H7 (cell line): ENCODE measurements around the gene MARK2. TPM values are rescaled to one million over a fixed set of nuclear protein-coding genes. Genes with fewer than 3 reads are reported as not detected.
"Not testable (repeated sequence)": the region's sequence is repeated elsewhere in the genome, so short reads cannot be mapped to it uniquely, and the experiment has no call there.

Experiments
- DNase-seq: peaks from one replicate; pipeline ENCODE4 v3.0.0; 2012
- H3K27me3 ChIP-seq: 2 replicates; pipeline ENCODE4 v1.6.0; 2011; ENCODE audit warnings: mild to moderate bottlenecking, low read length; ENCODE audit not compliant: control insufficient read depth, insufficient read depth
- H3K36me3 ChIP-seq: replicated peaks from 2 replicates; pipeline ENCODE4 v1.5.1; 2011; ENCODE audit warnings: low read length; ENCODE audit not compliant: control insufficient read depth, insufficient read depth
- H3K4me3 ChIP-seq: 2 replicates; pipeline ENCODE4 v1.5.1; 2011; ENCODE audit warnings: low read depth, mild to moderate bottlenecking, control low read depth, low read length, moderate library complexity; ENCODE audit not compliant: insufficient read depth
- total RNA-seq: library from RNA; depleted of rRNA; stranded (reverse); fragments of >200 nt; shearing (Covaris generic); gene quantifications from 2 replicates; pipeline ENCODE4 v1.2.3, GENCODE V29; 2014

MARK2 gene
- total RNA-seq, 1 experiment from 2014 or later, result 26.5 TPM

DNA sequence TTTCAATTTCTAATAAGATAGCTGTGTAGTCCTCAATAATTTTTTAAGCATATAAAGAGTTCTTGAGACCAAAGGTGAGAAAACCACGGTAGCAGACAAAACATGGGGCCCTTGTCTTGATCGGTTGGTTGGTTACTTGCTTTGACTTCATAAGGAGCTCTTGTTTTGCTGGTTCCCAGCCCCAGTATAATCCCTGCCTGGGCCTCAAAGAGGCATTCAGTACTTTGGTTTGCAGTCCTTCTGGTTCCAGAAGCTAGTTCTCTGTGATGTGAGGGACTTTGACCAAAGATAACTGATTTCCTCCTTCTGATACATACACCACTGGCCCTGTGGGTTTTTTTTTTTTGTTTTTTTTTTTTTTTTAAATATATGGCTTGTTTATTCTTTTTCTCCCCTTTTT, 17.1 kb downstream of the MARK2 start:
- Histone ChIP-seq H3K27me3 (no peaks in the 10 kb centered on the region), H3K4me3 (no peak overlapping the region)
- no peak for DNase-seq

DNA sequence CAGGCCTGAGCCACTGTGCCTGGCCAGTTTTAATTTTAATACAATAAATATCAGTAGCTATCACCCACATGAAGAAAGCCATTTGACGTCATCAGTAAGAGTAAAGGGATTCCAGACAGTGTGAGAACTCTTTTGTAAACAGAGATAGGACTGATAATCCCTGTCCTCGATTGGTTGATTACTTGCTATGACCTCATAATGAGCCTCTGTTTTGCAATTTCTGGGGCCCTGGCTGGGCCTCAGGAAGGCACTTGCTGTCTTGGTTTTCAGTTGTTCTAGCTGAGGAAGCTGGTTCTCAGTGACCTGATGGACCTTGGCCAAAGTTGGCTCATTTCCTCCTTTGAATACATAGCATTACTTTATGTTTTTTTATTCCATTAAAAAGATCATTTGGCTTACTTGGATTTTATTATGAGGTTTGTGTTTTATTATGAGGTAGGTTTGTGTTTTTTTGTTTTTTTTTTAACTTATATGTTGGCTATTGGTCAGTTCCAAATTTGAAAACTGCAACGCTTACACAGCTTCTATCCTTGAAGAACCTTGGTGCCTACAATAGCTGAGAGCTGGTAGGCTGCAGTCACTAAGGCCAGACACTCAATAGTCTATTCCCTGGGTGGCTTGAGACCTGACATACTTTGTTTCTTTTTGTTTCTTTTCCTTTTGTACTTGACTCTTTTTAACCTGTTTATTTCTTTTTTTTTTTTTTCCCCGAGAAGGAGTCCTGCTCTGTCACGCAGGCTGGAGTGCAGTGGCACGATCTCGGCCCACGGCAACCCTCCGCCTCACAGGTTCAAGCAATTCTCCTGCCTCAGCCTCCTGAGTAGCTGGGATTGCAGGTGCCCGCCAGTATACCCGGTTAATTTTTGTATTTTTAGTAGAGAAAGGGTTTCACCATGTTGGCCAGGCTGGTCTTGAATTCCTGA, 20.0 kb downstream of the MARK2 start:
- Histone ChIP-seq H3K4me3 (no peak overlapping the region), H3K27me3 (no peaks in the 10 kb centered on the region), H3K36me3 (no peaks in the 10 kb centered on the region; the same call in none of the 2 replicates)
- DNase-seq, result no peak

More for the DNA sequence above, 17.1 kb downstream of the MARK2 start:
- no peaks in the 10 kb centered on the region; the same call in 1 of the 2 replicates for H3K36me3 ChIP-seq

DNA sequence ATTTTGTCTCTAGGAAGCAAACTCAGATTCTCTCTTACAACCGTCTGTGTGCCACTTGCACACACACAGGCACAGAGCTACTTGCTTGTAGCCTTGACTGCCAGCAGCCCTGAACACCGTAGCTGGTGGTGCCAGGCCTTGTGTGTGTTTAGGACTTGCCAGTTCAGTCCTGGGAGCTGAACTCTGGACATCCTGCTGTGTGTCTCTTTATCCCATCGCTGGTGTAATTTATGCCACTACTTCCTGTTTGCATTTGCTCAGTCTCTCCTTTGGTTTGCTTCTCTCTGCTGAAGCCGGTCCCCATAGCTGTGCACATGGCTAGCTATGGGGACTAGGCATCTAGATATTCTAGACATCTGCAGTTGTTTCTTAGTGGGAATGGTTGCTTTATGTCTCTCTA, 24.0 kb downstream of the MARK2 start:
- Histone ChIP-seq H3K4me3 (no peak overlapping the region), H3K36me3 (no peaks in the 10 kb centered on the region; the same call in none of the 2 replicates), H3K27me3 (no peaks in the 10 kb centered on the region)
- DNase-seq, result no peak

DNA sequence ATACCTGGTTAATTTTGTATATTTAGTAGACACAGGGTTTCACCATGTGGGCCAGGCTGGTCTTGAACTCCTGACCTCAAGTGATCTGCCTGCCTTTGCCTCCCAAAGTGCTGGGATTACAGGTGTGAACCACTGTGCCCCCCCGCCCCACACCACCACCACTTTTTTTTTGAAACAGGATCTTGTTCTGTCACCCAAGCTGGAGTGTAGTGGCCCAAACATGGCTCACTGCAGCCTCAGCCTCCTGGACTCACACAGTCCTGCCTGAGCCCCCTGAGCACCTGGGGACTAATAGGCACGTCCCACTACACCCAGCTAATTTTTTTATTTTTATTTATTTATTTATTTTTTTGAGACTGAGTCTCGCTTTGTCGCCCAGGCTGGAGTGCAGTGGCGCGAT, 24.7 kb downstream of the MARK2 start:
- H3K27me3 ChIP-seq, DNase-seq, H3K36me3 ChIP-seq, H3K4me3 ChIP-seq: not testable (repeated sequence)

DNA sequence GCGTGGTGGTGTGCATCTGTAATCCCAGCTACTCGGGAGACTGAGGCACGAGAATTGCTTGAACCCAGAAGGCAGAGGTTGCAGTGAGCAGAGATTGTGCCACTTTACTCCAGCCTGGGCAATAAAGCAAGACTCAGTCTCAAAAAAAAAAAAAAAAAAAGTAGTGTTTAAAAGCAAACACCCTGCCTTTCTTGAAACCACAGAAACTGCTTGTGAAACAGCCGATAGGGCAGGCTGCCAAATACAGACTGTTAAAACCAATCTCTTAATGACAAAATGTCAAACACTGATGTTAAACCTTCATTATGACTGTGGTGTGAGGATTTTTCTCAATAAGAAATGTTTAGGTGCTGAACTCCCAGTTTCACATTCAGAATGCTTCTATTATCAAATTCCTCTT, 27.3 kb downstream of the MARK2 start:
- Histone ChIP-seq H3K27me3 (no peaks in the 10 kb centered on the region), H3K36me3 (peaks cover 3% of the 10 kb centered on the region), H3K4me3 (no peak overlapping the region)
- no peak for DNase-seq

DNA sequence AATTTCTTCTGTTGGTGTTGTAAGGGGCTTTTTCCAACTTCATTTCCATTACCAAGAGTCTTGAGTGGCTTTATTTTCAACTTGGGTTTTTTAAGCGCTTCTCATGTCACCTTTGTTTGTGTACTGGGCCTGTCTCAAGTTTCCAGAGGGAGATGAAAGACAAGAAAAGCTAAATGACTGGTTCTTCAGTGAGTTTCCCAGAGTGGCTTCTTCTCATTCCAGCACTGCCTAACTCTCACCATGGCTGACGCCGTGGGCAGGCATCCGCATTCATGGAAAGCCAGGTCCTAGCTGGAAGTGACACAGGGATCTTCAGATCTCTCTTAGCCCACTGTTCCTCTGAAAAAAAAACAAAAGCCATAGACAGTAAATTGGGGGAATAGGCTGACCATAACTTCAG, 28.6 kb downstream of the MARK2 start:
- Histone ChIP-seq H3K27me3 (no peaks in the 10 kb centered on the region), H3K36me3 (peaks cover 3% of the 10 kb centered on the region), H3K4me3 (no peak overlapping the region)
- no peak for DNase-seq

DNA sequence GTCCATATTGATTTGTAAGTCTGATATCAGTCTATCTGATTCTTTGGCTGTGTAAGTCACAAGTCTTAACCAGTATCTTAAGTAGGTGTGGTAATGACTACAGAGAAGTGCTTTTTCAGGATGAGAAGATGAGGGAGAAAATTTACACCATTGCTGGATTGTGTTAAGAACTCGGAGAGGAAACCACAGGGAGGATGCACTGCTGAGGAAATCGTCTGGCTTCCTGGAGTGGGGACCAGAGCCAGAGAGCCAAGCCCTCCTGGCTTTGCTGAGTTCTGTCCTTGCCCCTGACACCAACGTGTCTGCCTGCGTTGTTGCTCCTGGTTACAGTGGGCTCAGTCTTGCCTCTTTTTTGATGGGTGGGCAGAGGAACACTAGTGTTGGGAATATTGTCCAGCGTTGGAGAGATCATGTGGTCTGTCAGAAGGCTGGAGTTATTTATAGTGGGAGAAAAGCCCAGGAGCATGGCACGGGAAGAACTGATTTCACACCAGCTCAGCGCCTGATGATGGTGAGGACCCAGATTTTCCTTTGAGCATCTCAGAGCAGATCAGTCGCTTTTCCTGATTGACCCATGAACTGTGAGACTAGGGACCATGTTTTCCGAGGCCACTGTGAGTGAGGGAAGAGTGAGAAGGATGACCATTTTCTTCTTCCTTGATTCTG, 29.6 kb downstream of the MARK2 start:
- Histone ChIP-seq H3K27me3 (no peaks in the 10 kb centered on the region), H3K4me3 (no peak overlapping the region), H3K36me3 (peaks cover 3% of the 10 kb centered on the region)
- no peak for DNase-seq

DNA sequence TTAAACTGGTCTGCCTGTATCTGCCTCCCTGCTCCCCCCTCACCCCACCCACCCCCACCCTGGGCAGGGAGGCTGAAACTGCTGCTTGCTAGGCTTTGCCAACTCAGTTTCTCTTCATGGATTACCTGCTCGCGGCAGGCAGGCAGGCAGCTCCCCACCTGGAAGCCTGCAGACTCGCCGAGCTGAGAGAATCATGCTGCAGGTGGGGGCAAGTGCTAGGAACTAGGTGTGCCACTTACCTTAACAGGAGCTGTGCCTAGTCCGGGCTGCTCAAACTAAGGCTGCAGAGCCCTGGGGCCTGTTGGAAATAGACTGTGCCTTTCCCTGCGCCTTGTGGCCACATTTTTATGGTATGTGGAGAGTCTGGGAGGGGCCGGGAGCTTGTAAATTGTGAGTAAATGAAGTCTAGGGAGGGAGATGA, 30.3 kb downstream of the MARK2 start:
- Histone ChIP-seq H3K27me3 (no peaks in the 10 kb centered on the region), H3K36me3 (peaks cover 3% of the 10 kb centered on the region), H3K4me3 (no peak overlapping the region)
- no peak for DNase-seq

DNA sequence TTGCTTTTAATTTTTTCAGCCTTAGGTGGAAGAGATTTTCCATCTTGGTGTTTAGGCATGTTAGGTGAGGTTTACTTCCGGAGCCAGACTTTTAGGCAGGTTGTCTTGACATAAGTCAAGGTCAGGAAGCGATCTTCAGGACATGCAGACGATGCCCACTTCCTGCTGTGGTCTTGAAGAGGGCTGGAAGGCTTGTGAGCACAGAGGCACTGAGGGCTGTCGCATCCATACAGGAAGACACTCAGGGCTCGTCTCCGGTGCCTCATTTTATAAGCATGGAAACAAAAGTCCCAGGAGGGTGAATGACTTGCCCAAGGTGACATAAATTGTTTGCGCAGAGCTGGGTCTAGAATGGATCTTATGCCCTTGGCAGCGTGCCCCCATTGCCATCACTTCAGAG, 30.8 kb downstream of the MARK2 start:
- no peaks in the 10 kb centered on the region for H3K27me3 ChIP-seq
- no peak overlapping the region for H3K4me3 ChIP-seq
- H3K36me3 ChIP-seq, result peaks cover 3% of the 10 kb centered on the region
- DNase-seq, result no peak

DNA sequence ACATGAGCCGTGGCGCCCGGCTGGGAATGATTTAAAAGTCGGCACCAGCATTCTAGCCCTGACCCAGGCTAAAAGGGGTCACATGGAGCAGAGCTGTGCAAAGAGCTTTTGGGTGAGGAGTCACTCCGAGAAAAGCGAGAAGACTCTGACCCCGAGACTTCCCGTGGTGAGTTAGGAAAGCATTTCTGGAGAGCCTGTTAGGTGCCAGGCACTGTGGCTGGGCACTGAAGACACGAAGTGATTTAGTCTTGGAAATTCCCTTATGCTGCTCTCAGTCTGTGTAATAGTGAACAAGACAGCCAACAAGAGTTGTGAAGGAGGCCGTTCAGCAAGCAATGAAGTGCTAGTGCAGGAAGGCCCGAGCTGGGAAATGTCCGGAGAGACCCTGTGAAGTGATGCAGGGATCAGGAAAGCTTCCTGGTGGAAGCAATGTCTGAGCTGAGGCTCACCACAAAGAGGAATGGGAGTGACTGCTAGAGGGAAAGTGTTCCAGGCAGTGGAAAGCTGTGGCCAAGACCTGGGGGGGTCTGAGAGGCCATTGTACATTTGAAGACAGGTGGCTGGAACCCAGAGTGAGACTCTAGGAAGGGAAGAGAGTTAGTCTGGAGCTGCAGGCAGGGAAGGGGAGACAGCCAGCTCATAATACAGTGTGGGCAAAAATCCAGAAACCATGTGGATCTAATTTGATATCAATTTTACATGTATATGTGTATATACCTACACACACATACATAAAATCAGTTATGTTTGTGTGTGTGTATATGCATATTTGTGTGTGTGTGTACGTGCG, 31.6 kb downstream of the MARK2 start:
- no peaks in the 10 kb centered on the region for H3K27me3 ChIP-seq
- peaks cover 3% of the 10 kb centered on the region for H3K36me3 ChIP-seq
- DNase-seq, result no peak
- H3K4me3 ChIP-seq, result no peak overlapping the region

DNA sequence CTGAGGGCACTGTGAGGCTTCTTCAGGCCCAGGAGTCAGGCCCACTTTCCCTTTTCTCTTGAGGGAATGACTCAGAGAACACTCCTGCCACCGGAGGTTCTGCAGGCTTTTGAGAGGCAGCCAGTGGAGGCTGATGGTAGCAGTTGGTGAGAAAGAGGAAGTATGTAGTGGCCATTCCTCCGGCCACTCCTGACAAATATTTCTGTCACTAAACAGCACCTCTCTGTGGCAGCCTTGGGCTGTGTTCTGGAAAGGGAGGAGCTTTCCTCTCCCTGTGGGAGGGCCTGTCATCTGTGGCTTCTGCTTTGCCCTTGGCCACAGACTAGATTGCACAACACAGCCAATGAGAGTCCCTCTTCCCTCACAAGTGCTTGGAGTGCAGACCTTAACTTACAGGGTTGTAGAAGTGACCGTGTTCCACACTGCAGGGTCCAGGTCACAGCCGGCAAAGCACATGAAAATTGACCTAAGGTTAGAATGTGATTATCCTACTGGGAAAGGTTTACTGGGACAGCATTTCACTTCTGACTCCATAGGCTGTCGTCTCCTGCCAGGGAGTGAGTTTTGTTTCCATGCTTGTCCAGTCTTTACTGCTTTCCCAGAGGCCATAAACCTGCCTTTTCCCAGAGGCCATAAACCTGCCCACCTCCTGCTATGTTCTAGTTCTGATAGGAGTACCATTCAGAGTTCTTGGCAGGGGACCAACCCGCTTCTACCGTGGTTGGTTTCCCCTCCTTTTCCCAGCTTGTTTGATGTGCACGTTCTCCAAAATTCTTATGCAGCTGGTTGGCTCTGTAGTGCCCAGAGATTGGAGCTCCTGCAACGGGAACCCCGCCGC, 33.3 kb downstream of the MARK2 start:
- Histone ChIP-seq H3K36me3 (peaks cover 3% of the 10 kb centered on the region), H3K27me3 (no peaks in the 10 kb centered on the region), H3K4me3 (no peak overlapping the region)
- peak; percentile 73 for DNase-seq

DNA sequence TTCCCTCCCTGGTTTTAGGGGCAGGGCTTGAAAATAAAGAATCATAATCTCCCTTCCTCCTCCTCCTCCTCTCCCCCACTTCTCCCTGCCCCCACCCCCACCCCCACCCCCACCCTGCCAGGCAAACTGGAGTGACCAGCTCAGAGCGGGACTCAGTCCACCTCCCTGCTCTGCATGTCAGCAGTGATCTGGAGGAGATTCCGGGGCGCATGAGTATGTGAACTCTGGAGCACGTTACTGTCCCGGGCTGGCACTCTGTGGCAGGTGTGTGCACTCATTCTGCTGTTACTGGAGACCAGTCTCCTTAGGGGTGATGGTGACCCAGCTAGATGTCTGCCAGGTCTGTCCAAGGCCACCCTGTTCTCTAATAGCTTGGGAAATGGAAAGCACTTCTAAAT, 33.9 kb downstream of the MARK2 start:
- Histone ChIP-seq H3K27me3 (no peaks in the 10 kb centered on the region), H3K4me3 (no peak overlapping the region), H3K36me3 (peaks cover 3% of the 10 kb centered on the region)
- no peak for DNase-seq

DNA sequence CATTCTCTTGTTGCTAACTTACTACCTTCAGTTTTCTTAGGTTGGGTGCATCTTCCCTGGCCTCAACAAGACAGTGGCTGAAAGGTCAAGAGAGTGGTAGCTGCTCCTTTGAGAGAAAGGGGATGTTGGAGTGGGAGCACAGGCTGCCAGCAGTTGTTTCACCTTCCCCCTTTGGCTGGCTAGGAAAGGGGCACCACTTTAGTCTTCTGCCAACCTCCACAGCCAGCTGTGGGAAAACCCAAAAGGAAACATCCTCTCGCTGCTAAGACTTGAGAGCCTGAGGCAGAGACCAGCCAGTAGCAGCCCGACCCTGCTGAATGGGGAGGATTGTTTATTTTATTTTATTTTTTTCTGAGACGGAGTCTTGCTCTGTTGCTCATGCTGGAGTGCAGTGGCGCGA, 34.4 kb downstream of the MARK2 start:
- DNase-seq, result no peak
- peaks cover 3% of the 10 kb centered on the region for H3K36me3 ChIP-seq
- H3K27me3 ChIP-seq, result no peaks in the 10 kb centered on the region
- H3K4me3 ChIP-seq, result no peak overlapping the region

DNA sequence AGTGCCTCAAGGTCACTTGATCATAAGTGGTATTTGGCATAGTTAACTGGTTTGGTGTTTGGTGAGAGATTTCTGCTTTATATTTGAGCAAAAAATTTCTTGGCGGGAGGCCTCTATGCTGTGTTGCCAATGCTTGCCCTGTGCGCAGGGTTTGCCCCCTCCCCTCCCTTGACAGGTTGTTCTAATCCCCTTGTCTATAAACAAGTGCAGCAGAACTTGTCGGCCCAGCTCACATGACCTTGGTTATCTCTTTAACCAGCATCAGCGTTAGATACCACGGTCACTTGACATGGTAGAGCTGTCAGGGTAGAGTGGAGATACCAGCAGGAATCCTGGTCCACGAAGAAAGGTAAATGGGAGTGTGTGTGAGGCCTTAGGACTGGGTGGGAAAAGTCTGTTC, 35.6 kb downstream of the MARK2 start:
- Histone ChIP-seq H3K4me3 (no peak overlapping the region), H3K36me3 (peaks cover 1% of the 10 kb centered on the region), H3K27me3 (no peaks in the 10 kb centered on the region)
- DNase-seq, result no peak
